H1 (cell line): Measurements from ENCODE around the gene SERPINB6. TPM values are rescaled to one million over a fixed set of nuclear protein-coding genes. Genes with fewer than 3 reads are reported as not detected.

Experiments
- CTCF ChIA-PET: fragments of 300-600 bp; sonication (Branson Sonifier 250); formaldehyde crosslinking; loops from one replicate; lab custom pipeline; 2021; ENCODE audit not compliant: partially characterized antibody; lab: Charles Lee
- POLR2A ChIA-PET: fragments of 300-600 bp; sonication (Branson Sonifier 250); formaldehyde crosslinking; loops from one replicate; lab custom pipeline; 2021; ENCODE audit warnings: inconsistent platforms; ENCODE audit not compliant: partially characterized antibody; lab: Charles Lee
- DNase-seq, 2 experiments: peaks; one replicate each; pipeline versions ENCODE4 v3.0.0 to v3.0.0-alpha.2; 2010 to 2022; ENCODE audit warnings: low spot score in 2 of 2, low read depth in 1 of 2, mixed read lengths in 1 of 2
- FAIRE-seq: peaks from 2 replicates; lab custom pipeline; 2011; peaks lifted over from hg19 to GRCh38; lab: Jason Lieb, UNC
- H2AFZ ChIP-seq: 2 replicates; pipeline ENCODE4 v1.8.1; 2012; ENCODE audit warnings: low read length, inconsistent platforms
- H2AK5ac ChIP-seq: 2 replicates; pipeline ENCODE4 v1.6.1; 2013; ENCODE audit warnings: low read depth, low read length
- H2BK120ac ChIP-seq: replicated peaks from 2 replicates; pipeline ENCODE3; 2013; ENCODE audit warnings: low read depth, low read length, inconsistent platforms
- H2BK12ac ChIP-seq: 2 replicates; pipeline ENCODE4 v1.6.1; 2013; ENCODE audit warnings: low read depth, low read length
- H2BK15ac ChIP-seq: 2 replicates; pipeline ENCODE4 v1.6.1; 2013; ENCODE audit warnings: low read length
- H2BK20ac ChIP-seq: 2 replicates; pipeline ENCODE4 v1.6.1; 2013; ENCODE audit warnings: low read length
- H2BK5ac ChIP-seq: 2 replicates; pipeline ENCODE4 v1.6.1; 2013; ENCODE audit warnings: low read depth, low read length
- H3K14ac ChIP-seq: 2 replicates; pipeline ENCODE4 v1.6.1; 2013; ENCODE audit warnings: inconsistent platforms; ENCODE audit not compliant: insufficient read length
- H3K18ac ChIP-seq: 2 replicates; pipeline ENCODE4 v1.6.1; 2013; ENCODE audit warnings: low read length; ENCODE audit errors: extremely low read depth
- H3K23ac ChIP-seq: 2 replicates; pipeline ENCODE4 v1.6.1; 2013; ENCODE audit warnings: inconsistent platforms; ENCODE audit not compliant: insufficient read length
- H3K23me2 ChIP-seq: 2 replicates; pipeline ENCODE4 v1.6.1; 2013; ENCODE audit warnings: low read depth, low read length
- H3K27ac ChIP-seq: 2 replicates; pipeline ENCODE4 v1.6.1; 2011; ENCODE audit warnings: low read depth, low read length, inconsistent platforms
- H3K27me3 ChIP-seq, 4 experiments: replicated peaks in 1 of 4; 1 replicate in 1 of 4; 2 replicates in 3 of 4; pipeline versions ENCODE4 v1.6.1 to v1.8.1; 2011 to 2013; ENCODE audit warnings: low read length in 3 of 4, mild to moderate bottlenecking in 3 of 4, inconsistent platforms in 2 of 4, mixed read lengths in 2 of 4, moderate library complexity in 1 of 4; ENCODE audit not compliant: control insufficient read depth in 3 of 4, insufficient read depth in 3 of 4; ENCODE audit errors: extremely low read depth in 1 of 4
- H3K36me3 ChIP-seq, 4 experiments: 2 replicates each; pipeline versions ENCODE4 v1.6.1 to v1.8.1; 2011 to 2013; ENCODE audit warnings: mild to moderate bottlenecking in 4 of 4, low read length in 3 of 4, moderate library complexity in 2 of 4, control low read depth in 1 of 4, inconsistent platforms in 1 of 4; ENCODE audit not compliant: insufficient read depth in 4 of 4, control insufficient read depth in 2 of 4
- H3K4ac ChIP-seq: replicated peaks from 2 replicates; pipeline ENCODE3; 2013; ENCODE audit warnings: low read length, low read depth, mixed read lengths, inconsistent platforms; ENCODE audit not compliant: insufficient read length
- H3K4me1 ChIP-seq, 4 experiments: replicated peaks in 1 of 4; 1 replicate in 1 of 4; 2 replicates in 3 of 4; pipeline versions ENCODE4 v1.6.1 to v1.8.1; 2011 to 2013; ENCODE audit warnings: low read length in 3 of 4, inconsistent platforms in 2 of 4, mixed read lengths in 1 of 4; ENCODE audit not compliant: insufficient read depth in 4 of 4, control insufficient read depth in 3 of 4
- H3K4me2 ChIP-seq, 2 experiments: 2 replicates each; pipeline versions ENCODE4 v1.6.1 to v1.8.1; 2011 to 2013; ENCODE audit warnings: low read depth in 2 of 2, low read length in 2 of 2, control low read depth in 1 of 2, inconsistent platforms in 1 of 2, mild to moderate bottlenecking in 1 of 2; ENCODE audit not compliant: insufficient read depth in 1 of 2
- H3K4me3 ChIP-seq, 4 experiments: fragments of 200-600, 300-600 bp in 1 of 4; sonication (generic), shearing (Covaris generic), sonication (Bioruptor Twin) in 1 of 4; 2 replicates each; pipeline versions ENCODE4 v1.5.1 to v1.8.1; 2011 to 2016; ENCODE audit warnings: low read length in 4 of 4, low read depth in 3 of 4, control low read depth in 2 of 4, inconsistent platforms in 2 of 4, mild to moderate bottlenecking in 2 of 4, mixed read lengths in 1 of 4, moderate library complexity in 1 of 4; ENCODE audit not compliant: insufficient read depth in 2 of 4; ENCODE audit errors: extremely low read depth in 1 of 4
- H3K56ac ChIP-seq: replicated peaks from 2 replicates; pipeline ENCODE3; 2013; ENCODE audit warnings: low read depth, mild to moderate bottlenecking, mixed read lengths, low read length, inconsistent platforms; ENCODE audit not compliant: insufficient read length
- H3K79me1 ChIP-seq: 2 replicates; pipeline ENCODE4 v1.6.1; 2013; ENCODE audit warnings: low read depth, low read length, control low read depth
- H3K79me2 ChIP-seq, 2 experiments: 2 replicates each; pipeline versions ENCODE4 v1.6.1 to v1.8.1; 2012 to 2013; ENCODE audit warnings: low read length in 2 of 2, mild to moderate bottlenecking in 2 of 2, inconsistent platforms in 1 of 2; ENCODE audit not compliant: insufficient read depth in 2 of 2, control insufficient read depth in 1 of 2
- H3K9ac ChIP-seq, 4 experiments: replicated peaks in 1 of 4; 1 replicate in 1 of 4; 2 replicates in 3 of 4; pipeline versions ENCODE4 v1.6.1 to v1.8.1; 2011 to 2013; ENCODE audit warnings: low read depth in 3 of 4, low read length in 3 of 4, control low read depth in 2 of 4, mild to moderate bottlenecking in 2 of 4, moderate library complexity in 2 of 4, inconsistent platforms in 1 of 4; ENCODE audit errors: extremely low read depth in 1 of 4
- H3K9me3 ChIP-seq, 2 experiments: 2 replicates each; pipeline versions ENCODE4 v1.6.1 to v1.8.1; 2012 to 2013; ENCODE audit warnings: mild to moderate bottlenecking in 2 of 2, moderate library complexity in 2 of 2, control low read depth in 1 of 2, inconsistent platforms in 1 of 2, low read depth in 1 of 2, low read length in 1 of 2, mixed read lengths in 1 of 2; ENCODE audit not compliant: insufficient read depth in 2 of 2
- H4K20me1 ChIP-seq, 2 experiments: replicated peaks in 1 of 2; 2 replicates each; pipeline versions ENCODE3 to v1.8.1; 2011 to 2013; ENCODE audit warnings: inconsistent platforms in 2 of 2, low read length in 2 of 2, mild to moderate bottlenecking in 1 of 2; ENCODE audit not compliant: insufficient read depth in 2 of 2, control insufficient read depth in 1 of 2
- H4K5ac ChIP-seq: 2 replicates; pipeline ENCODE4 v1.6.1; 2013; ENCODE audit warnings: low read length, low read depth, mixed read lengths, inconsistent platforms; ENCODE audit not compliant: insufficient read length
- H4K8ac ChIP-seq: 2 replicates; pipeline ENCODE4 v1.8.0; 2013; ENCODE audit warnings: mild to moderate bottlenecking, moderate library complexity, low read length, inconsistent platforms; ENCODE audit not compliant: insufficient read depth; ENCODE audit errors: extremely low read depth
- H4K91ac ChIP-seq: replicated peaks from 2 replicates; pipeline ENCODE3; 2013; ENCODE audit warnings: low read length, mixed read lengths, inconsistent platforms; ENCODE audit not compliant: insufficient read length
- ASH2L ChIP-seq: fragments of 200-600, 300-600 bp; sonication (generic); IDR thresholded peaks from one replicate; pipeline ENCODE4 v1.7.1; 2017; ENCODE audit warnings: low read length
- CBX8 ChIP-seq: fragments of 300-800, 300-1000 bp; sonication (generic); IDR thresholded peaks from 2 replicates; pipeline ENCODE4 v1.7.1; 2016; ENCODE audit warnings: low read depth, low read length, borderline replicate concordance
- CEBPB ChIP-seq: IDR thresholded peaks from 2 replicates; pipeline ENCODE4 v1.6.1; 2012; ENCODE audit warnings: low read depth, low read length
- CHD2 ChIP-seq: IDR thresholded peaks from 2 replicates; pipeline ENCODE4 v1.6.1; 2012; ENCODE audit warnings: low read length, improper control_type of control experiment
- GABPA ChIP-seq: IDR thresholded peaks from 2 replicates; pipeline ENCODE4 v1.6.1; 2011; ENCODE audit warnings: mild to moderate bottlenecking, low read length, moderate library complexity, borderline replicate concordance; ENCODE audit not compliant: insufficient read depth
- KDM1A ChIP-seq: fragments of 200-600, 300-600 bp; sonication (generic); IDR thresholded peaks from 2 replicates; pipeline ENCODE4 v1.7.1; 2016; ENCODE audit warnings: mild to moderate bottlenecking, low read length, borderline replicate concordance
- PHF8 ChIP-seq: fragments of 200-600 bp; sonication (generic); conservative IDR thresholded peaks from 2 replicates; pipeline ENCODE4 v1.7.1; 2012; ENCODE audit warnings: low read depth, mild to moderate bottlenecking, inconsistent platforms, low read length, moderate library complexity
- POLR2AphosphoS5 ChIP-seq: IDR thresholded peaks from 2 replicates; pipeline ENCODE4 v1.6.1; 2011; ENCODE audit warnings: low read depth, low read length
- SIN3A ChIP-seq, 2 experiments: IDR thresholded peaks in 1 of 2; conservative IDR thresholded peaks in 1 of 2; 2 replicates each; pipeline ENCODE4 v1.6.1; 2011 to 2012; ENCODE audit warnings: low read length in 2 of 2, improper control_type of control experiment in 1 of 2, low read depth in 1 of 2, mild to moderate bottlenecking in 1 of 2
- TCF12 ChIP-seq: IDR thresholded peaks from 2 replicates; pipeline ENCODE4 v1.6.1; 2011; ENCODE audit warnings: low read depth, mild to moderate bottlenecking, low read length
- TEAD4 ChIP-seq: IDR thresholded peaks from 2 replicates; pipeline ENCODE4 v1.6.1; 2012; ENCODE audit warnings: low read depth, low read length, inconsistent platforms, mixed read lengths
- USF2 ChIP-seq: IDR thresholded peaks from 2 replicates; pipeline ENCODE4 v1.6.1; 2011; ENCODE audit warnings: low read length, improper control_type of control experiment
- YY1 ChIP-seq: IDR thresholded peaks from 2 replicates; pipeline ENCODE4 v1.6.1; 2011; ENCODE audit warnings: low read depth, mild to moderate bottlenecking, low read length
- WGBS, 2 experiments: shearing (Covaris generic) in 1 of 2; methylation state at CpG; one replicate each; pipeline versions ENCODE4 v1.1.6 to v1.1.7; 2013 to 2015; ENCODE audit warnings: low lambda C conversion rate in 2 of 2, mixed read lengths in 2 of 2, inconsistent platforms in 1 of 2, low coverage in 1 of 2, missing lambda C conversion rate in 1 of 2; ENCODE audit not compliant: insufficient replicate concordance in 2 of 2, insufficient coverage in 1 of 2, insufficient read length in 1 of 2; ENCODE audit errors: extremely low coverage in 1 of 2, missing lambda C conversion rate in 1 of 2; 5-methylcytosine and 5-hydroxymethylcytosine counted together
- polyA plus RNA-seq, 7 experiments: library from polyadenylated mRNA; depleted of rRNA in 3 of 7; stranded (reverse) in 5 of 7; unstranded in 2 of 7; fragments of >200 nt in 5 of 7; fragments of 200-250 nt in 2 of 7; gene quantifications; 1 replicate in 5 of 7; 2 replicates in 1 of 7; 4 replicates in 1 of 7; pipeline versions ENCODE4 v1.2.1 to v1.2.3, GENCODE V29; 2011 to 2013; ENCODE audit warnings: missing spikeins in 2 of 7, mixed read lengths in 2 of 7
- total RNA-seq: library from RNA; stranded (reverse); fragmentation: NEBNext Ultra II Directional; extraction: Animal tissue kit (Norgen Biotek cat#: 25700); gene quantifications from 2 replicates; pipeline ENCODE4 v1.2.1, GENCODE V29; 2021

SERPINB6 gene
- total and polyA plus RNA-seq, 2 of the 8 experiments (the other 6 are each of a cell fraction or from before 2014, with no cell fraction given), result 27.2 to 29.4 TPM

GRCh38 chr6:2970034-2970685 is 1.2 kb downstream of the SERPINB6 start:
- Histone ChIP-seq H3K4me1 (peaks cover 0 to 3% (median 2%) of the 10 kb centered on the region in 4 experiments; a peak in 4 of 7 replicates), H3K14ac (no peak overlapping the region), H3K4me3 (peak overlapping the region in 2 of 4 experiments; percentile 73 to 78; a peak in 3 of 8 replicates), H3K56ac (no peak overlapping the region), H3K23ac (no peak overlapping the region), H4K91ac (no peak overlapping the region), H3K9me3 (no peaks in the 10 kb centered on the region), H4K20me1 (no peaks in the 10 kb centered on the region), H2BK120ac (no peak overlapping the region), H3K36me3 (no peaks in the 10 kb centered on the region), H3K4me2 (peak overlapping the region in 1 of 2 experiments; percentile 89; a peak in 3 of 4 replicates), H3K23me2 (peaks cover 6% of the 10 kb centered on the region; the same call in 1 of the 2 replicates), H2AK5ac (0 out of 2 replicates have a peak overlapping the region, but pooled peaks have one; percentile 29), H2AFZ (no peak overlapping the region), H3K79me2 (no peaks in the 10 kb centered on the region), H2BK15ac (no peak overlapping the region), H2BK5ac (no peak overlapping the region), H3K9ac (no peak overlapping the region), H3K27me3 (peaks cover 0 to 2% (median 0%) of the 10 kb centered on the region in 4 experiments; a peak in 1 of 7 replicates), H3K79me1 (no peaks in the 10 kb centered on the region), H4K5ac (no peak overlapping the region), H2BK20ac (no peak overlapping the region), H3K27ac (no peak overlapping the region), H4K8ac (no peak overlapping the region), H3K4ac (no peak overlapping the region), H3K18ac (no peak overlapping the region), H2BK12ac (no peak overlapping the region)
- FAIRE-seq (no peak), DNase-seq (no peak)
- ChIA-PET CTCF (no interaction called here), POLR2A (no interaction called here)
- 84% methylated on average over 10 of the region's 10 CpGs; no CpG with 5 or more reads in 1 of the 2 experiments for WGBS, 2 experiments
- TF ChIP-seq SIN3A (conservative IDR thresholded peaks at IDR 0.05 in 1 of 2, IDR thresholded peaks at IDR 0.05 in 1 of 2; ENCODE audit: low read depth in 1 of 2, low read length in 2 of 2), result no peak
- TF ChIP-seq PHF8, result no peak
- TF ChIP-seq POLR2AphosphoS5, result no peak
- no peak for TF ChIP-seq USF2
- no peak for TF ChIP-seq CHD2
- no peak for TF ChIP-seq KDM1A
- no peak for TF ChIP-seq ASH2L
- no peak for TF ChIP-seq CEBPB
- no peak for TF ChIP-seq TEAD4
- TF ChIP-seq GABPA, result no peak
- no peak for TF ChIP-seq TCF12
- no peak for TF ChIP-seq YY1
- no peak for TF ChIP-seq CBX8
